Femur (tissue), 1 donor: ENCODE measurements around the gene LRRC10B.

Experiments used
- DNase-seq: peaks from one replicate; pipeline ENCODE4 v3.0.0-alpha.2; 2017

LRRC10B gene

DNA sequence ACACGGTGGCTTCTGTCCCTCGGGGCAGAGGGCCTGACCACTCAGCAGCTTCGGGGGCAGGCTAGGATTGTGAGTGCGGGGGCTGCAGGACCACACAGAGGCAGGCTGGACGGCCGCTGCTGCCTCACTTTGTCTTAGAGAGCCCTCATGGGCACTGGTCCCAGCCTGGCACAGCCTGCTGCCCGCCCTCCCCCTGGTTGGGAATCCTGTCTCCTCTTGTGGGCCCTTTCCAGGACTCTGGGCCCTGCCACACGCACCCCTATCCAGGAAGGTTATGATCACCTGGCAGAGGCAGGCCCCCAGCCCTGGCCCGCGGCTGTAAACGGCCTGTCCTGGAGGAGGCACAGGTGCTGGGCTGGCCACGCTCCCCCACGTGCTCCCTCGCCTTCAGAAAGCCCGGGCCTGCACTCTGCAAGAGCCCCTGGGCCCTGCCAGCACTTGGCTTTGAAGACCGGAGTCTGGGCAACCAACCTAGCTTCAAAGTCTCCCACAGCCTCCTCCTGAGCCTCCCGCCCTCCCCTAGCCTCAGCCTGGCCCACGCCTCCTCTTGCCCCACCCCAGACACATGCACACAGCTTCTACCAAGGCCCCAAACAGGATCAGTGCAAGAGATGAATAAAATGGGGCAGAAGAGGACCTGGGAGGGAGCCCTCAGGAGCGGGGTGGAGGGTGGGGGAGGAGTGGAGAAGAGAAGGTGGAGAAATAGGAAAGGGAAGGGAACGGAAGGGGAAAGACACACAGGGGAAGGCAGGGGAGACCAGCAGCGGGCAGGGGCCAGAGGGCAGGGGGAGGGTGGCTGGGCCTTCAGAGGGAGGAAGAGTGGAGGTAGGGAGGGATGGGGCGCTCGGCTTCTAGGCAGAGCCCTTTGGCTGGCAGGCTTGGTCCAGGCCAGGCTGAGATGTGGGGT is 41.4 kb downstream of the LRRC10B start:
- no peak for DNase-seq

DNA sequence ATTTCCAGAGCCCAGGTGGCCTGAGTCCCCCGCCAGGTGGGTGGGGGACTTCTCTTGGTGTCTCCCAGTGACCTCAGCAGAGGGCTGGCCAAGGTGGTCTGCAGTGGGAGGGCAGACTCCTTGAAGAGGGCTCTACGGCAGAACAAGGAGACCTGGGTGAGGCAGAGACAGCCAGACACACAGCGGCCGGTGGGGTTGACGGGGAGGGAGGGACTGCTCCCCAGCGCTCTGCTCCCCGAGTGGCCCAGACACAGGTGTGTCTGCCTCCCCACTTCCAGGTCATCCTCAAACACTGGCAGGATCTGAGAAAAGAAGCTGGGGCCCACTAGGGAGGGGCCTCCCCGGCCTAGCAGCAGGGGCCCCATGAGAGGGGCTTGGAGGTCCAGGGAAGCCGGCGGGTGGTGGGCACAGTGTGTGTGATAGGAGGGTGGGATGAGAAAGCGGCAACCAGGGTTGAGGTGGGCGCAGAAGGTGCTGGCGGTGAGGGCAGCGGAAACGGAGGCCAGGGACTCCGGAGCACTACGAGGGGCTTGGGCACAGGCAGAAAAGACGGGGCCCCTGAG is 42.2 kb downstream of the LRRC10B start:
- DNase-seq = no peak

DNA sequence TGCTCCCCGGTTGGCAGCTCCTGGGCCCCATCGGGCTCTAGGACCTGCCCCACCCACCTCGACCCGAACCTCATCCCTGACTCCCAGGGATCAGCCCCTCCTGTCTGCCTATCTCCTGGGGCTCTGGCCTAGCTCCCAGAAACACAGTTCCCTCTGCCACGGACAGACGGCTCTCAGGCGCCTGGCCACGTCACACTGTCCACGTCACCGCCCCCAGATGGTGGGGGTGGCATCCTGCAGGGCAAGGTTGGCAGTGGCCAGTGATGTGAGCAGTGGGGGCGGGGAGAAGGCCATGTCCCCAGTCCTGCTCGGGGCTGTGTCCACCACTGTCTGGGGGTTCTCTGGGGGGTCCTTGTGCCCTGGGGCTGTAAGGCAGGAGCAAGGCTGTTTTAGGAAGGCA is 43.1 kb downstream of the LRRC10B start:
- no peak for DNase-seq

DNA sequence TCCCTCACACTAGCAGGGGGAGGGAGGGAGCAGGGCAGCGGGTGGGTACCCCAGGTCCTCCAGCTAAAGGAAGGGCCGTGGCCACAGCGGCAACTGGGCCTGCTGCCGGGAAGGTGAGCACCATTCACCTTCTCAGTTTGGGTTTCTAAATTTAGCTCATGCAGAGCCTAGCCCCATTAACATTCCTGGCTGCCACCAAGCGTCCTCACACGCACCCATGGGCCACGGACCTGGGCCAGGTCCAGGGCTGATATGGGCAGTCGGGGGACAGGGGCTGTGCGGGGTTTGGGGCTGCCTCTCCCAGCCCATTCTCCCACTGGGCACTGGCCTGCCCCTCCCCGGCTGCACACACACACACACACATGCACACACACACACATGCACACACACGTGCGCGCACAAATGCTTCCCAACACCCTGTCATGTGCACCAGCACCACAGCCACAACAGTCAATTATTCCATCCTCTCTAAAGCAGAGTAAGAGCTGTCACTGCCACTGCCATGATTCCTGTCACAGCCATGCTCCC is 43.6 kb downstream of the LRRC10B start:
- no peak for DNase-seq

DNA sequence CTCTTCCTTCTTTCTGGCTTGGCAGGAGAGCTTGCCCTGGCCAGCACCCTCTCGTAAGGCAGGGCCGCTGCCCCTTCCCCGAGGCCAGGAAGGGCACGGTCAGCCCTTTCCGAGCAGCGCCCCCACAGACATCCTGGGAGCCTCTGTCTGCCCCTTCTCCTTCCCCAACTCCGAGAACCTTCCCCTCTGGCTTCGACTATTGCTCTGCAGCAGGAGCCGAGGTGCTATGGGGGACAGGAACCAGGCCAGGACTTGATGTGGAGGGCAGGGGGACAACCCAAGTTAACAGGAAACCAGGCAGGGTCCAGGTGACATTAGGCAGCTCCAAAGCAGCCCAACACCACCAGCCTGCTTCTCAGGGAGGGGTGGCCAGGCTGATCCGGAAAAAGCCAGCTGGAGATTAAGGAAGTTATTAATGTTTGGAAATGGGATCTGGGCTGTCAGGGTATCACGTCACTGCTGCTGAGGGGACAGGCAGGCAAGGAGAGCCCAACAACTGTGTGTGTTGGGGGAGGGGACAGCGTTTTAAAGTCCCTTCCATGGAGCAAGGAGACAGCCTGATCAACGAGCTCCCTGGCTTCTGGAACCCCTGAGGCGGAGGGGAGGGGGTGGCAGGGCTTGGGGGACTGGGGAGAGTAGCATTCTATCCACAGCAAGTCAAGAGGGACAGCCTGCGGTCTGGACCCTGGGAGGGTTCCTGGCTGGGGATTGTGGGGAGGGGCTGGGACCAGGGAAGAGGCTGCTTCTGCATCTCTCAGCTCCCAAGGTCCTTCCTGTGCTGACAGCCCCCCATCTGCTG is 45.0 kb downstream of the LRRC10B start:
- peak; percentile 44 for DNase-seq

DNA sequence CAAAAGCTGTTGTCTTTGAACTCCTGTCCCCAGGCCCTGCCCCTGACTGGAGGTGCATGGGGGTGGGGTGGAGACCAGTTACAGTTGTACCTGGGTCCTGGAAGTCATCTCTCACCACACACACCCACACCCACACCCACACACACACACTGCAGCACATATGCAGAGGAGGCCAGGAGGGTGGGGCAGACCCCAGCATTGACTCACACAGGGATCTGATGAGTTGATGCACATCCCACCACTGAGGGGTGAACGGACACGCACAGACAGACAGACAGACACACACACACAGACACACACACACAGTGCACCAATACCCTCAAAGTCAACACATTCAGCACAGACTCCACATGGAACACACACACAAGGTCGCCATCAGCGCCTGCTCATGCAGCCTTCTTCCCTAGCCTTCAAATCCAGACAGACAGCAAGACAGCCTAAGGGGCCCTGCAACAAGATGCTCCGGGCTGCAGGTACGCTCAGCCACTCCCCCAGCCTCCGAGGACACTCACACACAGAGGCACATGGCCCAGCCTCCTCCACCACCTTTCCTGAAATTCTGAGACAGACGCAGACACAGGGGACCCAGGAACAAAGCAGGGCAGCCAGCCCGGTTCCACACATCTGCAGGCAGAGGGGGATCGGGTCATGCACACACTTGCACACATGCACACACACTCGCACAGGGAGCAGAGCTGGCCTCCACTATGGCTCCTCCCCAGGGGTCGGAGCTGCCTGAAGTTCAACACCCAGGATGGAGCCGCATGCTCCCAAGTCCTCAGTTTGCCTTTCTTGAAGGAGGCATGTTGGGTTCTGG is 45.8 kb downstream of the LRRC10B start:
- no peak for DNase-seq

DNA sequence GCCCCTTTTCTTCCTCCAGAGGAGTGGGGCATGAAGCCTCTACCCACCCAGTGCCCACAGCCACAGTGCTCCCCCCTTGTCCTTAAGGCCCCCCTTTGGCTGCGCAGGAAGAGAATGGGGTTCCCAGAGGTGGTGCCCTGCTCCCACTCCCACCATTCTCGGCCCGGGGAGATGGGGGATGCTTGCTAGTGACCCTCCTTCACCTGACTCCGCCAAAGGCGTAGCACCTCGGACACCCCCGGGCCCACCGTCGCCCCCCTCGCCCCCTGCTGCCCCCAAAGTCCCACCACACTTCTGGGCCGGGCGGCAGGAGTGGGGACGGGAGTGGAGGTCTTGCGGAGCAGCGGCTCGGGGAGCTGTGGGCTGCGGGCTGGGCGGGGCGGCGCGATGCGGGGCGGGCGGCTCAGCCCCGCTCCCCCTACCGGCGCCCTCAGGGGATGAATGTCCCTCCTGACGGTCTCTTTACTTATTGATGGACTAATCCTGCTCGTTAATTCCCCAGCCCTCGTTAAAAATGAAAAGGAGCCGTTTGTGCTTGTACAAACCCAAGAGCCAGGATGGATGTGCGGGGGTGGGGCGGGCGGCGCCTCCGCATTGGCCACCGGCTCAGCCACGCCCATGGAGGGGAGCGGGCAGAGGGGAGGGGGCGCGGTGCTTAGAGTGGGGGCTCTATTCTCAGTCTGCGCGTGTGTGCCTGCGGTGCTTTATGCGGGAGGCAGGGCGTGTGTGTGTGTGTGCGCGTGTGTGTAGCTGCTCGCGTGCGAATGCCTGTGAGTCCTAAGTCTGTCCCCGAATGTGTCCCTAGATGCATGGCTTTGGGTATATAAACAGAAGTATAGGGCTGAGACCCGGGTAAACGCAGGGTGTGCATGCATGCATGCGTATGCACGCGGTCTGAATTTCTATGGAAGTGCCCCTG is 46.8 kb downstream of the LRRC10B start:
- no peak for DNase-seq

DNA sequence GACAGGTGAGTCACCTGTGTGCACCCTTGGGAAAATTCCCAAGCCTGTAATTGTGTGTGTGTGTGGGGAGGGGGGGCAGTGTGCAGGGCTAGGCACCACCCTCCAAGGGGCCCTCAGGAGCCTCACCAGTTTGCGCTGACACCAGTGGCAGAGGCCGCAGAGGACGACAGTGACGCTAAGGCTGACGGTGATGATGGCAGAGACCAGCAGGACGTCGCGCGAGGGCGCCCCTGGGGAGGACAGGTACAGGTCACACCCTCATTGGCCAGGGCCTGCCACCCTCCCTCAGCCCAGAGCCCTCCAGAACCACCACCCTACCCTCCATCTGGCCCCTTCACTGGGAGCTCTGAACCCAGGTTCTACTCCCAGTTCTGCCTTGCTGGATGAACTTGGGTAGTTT is 47.4 kb downstream of the LRRC10B start:
- DNase-seq = no peak

DNA sequence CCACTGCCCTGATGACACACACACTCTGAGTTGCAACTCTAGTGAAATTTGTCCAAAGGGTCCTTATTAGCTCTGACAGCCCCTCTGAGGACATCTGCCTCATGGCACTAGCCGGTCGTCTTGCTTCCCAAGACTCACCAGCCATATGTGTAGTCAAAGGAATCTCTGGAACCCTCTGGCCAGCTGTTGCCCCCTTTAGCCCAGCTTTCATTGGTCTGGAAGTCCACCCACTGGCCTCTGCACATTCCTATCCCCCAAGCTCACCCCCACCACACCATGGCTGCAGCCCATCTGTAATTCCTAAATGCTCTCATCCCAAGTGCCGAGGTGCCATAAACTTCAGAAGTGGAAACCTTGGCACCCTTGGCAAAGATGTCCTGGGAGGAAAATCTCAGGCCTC is 48.1 kb downstream of the LRRC10B start:
- no peak for DNase-seq
